C1 segment of cervical spinal cord (tissue), 14 donors: ENCODE data around the gene ABCC6.
"Not testable (repeated sequence)": the region's sequence is repeated elsewhere in the genome, so short reads cannot be mapped to it uniquely, and the experiment has no call there.

Source experiments
- DNase-seq, 14 donors: peaks; one replicate each; lab custom pipeline; 2025; lab: John Stamatoyannopoulos, UW

ABCC6 gene

GRCh38 chr16:16222850-16223661 is at the start of gene ABCC6:
Gene ABCC6, minus strand, starts transcription at chr16:16223494. Its CDS starts 60 bp downstream, at chr16:16223434.
- DNase-seq: not testable (repeated sequence)

- DNase-seq: not testable (repeated sequence)
These were observed 49.4 kb upstream of the ABCC6 start for GRCh38 chr16:16272573-16273221.

DNA sequence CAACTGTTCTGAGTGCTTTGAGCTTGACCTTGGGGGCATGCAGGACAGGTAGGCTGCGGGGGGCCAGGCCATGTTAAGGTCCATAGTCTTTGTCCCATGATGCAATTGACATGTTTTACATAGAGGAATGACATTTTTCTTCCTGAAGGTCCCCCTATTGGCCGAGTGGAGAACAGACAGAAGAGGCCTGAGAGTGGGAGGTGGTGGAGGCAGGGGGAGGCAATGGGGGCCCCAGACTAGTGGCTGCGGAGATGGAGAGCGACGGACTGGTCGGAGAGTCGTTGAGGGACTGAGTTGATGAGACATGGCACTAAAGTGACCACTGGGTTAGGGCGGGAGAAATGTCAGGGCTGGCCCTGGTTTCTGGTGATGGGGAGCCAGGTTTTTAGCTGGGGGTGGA is 48.4 kb upstream of the ABCC6 start:
- DNase-seq: not testable (repeated sequence)

- not testable (repeated sequence) for DNase-seq
These were observed 45.0 kb upstream of the ABCC6 start for GRCh38 chr16:16268185-16268808.

DNA sequence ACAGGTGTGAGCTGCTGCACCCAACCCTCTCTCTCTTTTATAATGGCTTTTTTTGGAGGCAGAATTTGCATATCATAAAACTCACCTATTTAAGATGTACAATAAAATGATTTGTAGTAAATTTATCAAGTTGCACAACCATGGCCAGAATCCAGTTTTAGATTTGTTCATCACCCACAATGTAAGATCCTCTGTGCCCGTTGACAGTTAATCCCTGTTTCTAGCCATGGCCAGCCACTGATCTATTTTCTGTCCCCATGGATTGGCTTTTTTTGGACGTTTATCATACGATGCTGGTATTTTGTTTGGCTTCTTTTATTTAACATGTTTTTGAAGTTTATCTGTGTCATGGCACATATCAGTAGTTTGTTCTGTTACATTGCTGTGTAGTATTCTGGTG is 44.4 kb upstream of the ABCC6 start:
- not testable (repeated sequence) for DNase-seq

GRCh38 chr16:16265044-16265443 is 41.8 kb upstream of the ABCC6 start:
- not testable (repeated sequence) for DNase-seq

DNA sequence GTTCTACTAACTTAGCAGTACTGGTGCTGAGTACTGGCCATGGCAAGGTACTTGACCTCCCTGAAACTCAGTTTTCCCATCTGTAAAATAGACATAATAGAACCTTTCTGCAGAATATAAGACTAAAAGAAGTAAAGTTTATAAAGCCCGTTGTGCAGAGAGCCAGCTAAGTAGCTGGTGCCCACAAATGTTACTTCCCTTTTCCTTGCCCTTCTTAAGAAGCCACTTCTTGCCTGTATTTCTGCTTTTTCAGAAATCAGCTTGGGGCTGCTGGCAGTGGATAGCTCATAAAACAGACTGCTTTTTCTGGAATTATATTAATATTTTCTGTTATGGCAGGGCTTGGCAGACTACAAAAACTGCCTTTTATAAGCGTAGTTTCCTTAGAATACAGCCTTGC is 40.7 kb upstream of the ABCC6 start:
- DNase-seq: not testable (repeated sequence)

DNA sequence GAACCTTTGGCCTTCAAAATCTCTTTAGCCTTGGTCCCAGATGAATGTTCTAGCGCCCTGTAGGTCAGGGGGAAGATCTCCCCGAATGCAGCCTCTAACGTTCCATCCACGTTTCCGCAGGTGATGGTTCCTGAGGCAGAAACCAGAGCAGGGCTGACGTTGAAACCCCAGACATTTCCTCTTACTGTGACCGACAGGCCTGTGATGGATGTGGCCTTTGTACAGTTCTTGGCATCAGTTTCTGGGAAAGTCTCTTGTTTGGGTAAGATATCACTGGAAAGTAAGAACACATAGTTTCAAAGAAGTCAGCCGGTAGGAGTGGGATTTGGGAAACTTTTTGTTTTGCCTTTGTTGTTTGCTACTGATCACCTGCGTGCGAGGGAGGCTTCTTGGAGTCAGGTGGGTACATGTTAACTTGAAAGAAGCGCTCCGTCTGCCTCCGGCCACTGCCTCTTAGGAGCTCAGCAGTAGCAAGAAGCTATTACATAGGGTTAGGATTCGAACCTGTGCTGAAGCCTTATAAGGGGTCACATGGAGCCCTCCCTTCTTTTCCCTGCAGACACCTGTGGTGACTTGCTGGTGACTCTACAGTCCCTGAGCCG is 39.8 kb upstream of the ABCC6 start:
- not testable (repeated sequence) for DNase-seq

DNA sequence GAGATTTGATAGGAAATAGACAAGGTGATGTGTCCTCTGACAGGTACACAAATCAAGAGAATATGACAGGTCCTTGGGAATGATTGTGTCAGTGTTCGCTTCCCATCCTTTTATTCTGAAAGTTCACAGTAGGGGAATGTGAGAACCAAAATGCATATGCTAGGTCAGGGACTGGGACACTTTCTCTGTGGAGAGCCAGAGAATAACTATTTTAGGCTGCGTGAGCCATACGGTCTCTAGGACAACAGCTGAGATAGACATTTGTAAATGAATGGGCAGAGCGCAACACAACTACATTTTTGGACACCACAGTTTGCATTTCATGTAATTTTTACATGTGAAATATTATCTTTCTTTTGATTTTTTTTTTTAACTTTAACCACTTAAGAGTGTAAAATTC is 36.7 kb upstream of the ABCC6 start:
- DNase-seq: not testable (repeated sequence)

DNA sequence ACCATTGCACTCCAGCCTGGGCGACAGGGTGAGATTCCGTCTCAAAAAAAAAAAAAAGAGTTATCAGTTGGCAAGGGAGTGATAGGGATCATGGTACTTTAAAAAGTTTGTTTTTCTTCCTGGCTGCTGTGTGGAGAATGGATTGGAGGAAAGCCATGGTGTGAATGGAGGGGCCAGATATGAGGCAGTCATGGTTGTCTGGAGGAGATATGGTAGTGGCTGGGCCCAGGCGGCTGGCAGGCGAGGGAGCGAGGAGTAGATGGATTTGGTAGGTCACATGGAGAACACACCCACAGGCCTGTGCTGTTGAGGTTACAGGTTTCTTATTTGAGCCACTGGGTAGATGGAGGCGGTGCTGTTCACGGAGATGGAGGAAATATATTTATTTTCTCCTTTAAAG is 35.5 kb upstream of the ABCC6 start:
- DNase-seq: not testable (repeated sequence)

GRCh38 chr16:16257301-16257923 is 34.1 kb upstream of the ABCC6 start:
- not testable (repeated sequence) for DNase-seq

- DNase-seq: not testable (repeated sequence)
These were observed 29.1 kb upstream of the ABCC6 start for GRCh38 chr16:16252377-16252776.

DNA sequence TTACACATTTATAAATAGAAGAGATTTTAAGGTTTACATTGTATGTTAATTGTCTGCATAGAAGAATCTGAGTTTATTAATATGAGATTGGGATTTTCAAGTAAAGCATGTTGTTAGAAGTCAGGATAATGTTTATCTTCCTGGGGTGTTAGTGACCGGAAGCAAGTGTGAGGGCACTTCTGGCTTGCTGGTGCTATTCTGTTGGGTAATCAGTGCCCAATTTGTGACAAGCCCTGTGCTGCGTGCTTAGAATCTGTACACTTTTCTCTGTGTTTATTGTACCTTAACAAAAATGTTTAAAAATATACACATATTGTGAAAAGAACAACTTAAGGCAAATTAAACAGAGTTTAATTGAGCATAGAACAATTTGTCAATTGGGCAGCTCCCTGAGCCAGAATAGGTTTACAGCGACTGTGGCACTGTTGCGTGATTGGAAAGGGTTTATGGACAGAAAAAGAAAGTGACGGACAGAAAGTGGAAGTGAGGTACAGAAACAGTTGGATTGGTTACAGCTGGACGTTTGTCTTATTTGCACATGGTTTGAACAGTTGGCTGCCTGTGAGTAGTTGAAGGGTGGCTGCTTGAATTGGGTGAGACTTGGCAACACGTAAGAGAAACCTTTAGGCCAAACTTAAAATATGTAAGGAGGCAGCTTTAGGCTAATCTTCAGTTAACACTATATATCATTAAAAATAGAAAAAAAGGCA is 26.5 kb upstream of the ABCC6 start:
- not testable (repeated sequence) for DNase-seq

DNA sequence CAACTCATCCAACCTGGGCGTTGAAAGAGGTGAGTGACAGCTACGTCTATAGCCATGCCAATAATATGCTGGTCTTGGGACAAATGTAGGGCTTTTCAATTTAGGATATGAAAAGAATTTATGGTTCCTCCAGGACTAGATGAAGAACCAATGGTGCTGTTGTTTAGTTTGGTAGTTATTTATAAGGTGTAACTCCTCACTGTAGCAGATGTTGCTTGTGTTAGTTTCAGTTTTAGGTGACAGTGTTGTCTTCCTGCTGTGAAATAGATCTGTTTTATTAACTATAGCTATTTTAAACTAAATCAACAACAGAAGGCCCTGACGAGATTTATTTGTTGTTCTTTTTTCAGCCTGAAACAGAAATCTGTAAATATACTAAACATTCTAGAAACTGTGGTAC is 24.1 kb upstream of the ABCC6 start:
- DNase-seq: not testable (repeated sequence)

DNA sequence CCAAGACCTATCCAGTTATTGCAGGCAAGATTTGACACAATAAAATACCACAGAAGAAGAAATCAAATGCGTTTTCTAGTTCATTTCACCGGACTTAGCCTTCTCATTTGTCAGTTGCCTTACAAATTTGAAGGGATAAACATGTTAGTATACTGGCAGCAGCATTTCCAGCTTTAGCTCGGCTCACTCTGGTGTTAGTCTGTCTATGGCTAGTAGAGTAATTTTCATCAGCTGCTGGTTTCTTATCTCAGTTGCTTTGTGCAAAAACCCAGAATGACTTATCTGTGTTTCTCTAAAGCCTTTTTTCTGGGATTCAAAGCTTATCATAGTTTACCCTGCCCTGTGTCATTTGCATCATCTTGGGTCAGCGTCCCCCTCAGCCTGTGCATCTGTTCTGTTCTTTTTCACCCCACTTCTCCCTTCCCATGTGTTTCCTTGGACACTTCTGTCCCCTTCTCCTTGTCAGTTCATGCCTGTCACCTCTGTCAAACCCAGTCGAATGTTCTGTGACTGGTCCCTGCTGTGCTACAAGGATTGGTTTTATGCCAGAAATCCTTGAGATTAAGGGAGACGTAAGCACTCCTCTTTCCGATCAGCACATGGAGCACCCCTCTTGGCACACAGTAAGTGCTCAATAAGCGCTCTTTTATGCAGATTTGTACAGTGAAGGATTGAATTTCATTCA is 23.4 kb upstream of the ABCC6 start:
- DNase-seq: not testable (repeated sequence)

- not testable (repeated sequence) for DNase-seq
These were observed 20.6 kb upstream of the ABCC6 start for GRCh38 chr16:16243886-16244285.

- not testable (repeated sequence) for DNase-seq
These were observed 17.4 kb upstream of the ABCC6 start for GRCh38 chr16:16240667-16241066.

DNA sequence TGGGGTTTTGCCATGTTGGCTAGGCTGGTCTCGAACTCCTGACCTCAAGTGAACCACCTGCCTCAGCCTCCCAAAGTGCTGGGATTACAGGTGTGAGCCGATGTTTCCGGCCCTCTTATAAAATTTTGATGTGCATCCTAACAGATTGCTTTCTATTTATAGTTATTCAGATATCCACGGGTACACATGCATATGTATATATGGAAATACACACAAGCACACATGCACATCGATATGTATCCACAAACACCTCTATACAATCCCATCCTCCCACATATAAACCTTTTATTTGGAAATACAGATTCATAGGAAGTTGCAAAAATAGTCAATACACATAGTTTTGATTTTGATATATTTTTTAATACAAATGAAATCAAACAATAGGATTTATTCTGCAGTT is 14.4 kb upstream of the ABCC6 start:
- not testable (repeated sequence) for DNase-seq

DNA sequence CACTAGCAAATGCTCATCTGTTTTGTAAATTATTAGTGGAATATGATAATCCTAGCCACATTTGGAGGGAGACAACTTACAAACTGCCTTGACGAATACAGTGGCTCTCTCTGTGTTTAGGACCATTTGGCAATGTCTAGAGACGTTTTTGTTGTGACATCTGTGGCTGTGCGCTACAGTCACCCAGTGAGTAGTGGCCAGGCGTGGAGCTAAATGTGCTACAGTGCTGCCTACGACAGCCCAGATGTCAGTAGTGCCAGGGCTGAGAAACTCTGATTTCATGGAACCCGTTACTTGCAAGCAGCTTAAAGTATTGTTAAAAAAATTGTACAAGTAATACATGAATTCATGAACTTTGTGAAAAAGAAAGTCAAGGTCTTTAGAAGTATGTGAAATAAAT is 13.8 kb upstream of the ABCC6 start:
- DNase-seq: peak in 6 of 14 donors; percentile 0 to 29 (median 2)

- not testable (repeated sequence) for DNase-seq
These were observed 9.4 kb upstream of the ABCC6 start for GRCh38 chr16:16232692-16233061.
